Measurements from ENCODE around the gene ITGAV. TPM values are rescaled to one million over a fixed set of nuclear protein-coding genes. Genes with fewer than 3 reads are reported as not detected.

ITGAV gene
- total RNA-seq, 1 experiment from 2014 or later = 26.9 TPM

DNA sequence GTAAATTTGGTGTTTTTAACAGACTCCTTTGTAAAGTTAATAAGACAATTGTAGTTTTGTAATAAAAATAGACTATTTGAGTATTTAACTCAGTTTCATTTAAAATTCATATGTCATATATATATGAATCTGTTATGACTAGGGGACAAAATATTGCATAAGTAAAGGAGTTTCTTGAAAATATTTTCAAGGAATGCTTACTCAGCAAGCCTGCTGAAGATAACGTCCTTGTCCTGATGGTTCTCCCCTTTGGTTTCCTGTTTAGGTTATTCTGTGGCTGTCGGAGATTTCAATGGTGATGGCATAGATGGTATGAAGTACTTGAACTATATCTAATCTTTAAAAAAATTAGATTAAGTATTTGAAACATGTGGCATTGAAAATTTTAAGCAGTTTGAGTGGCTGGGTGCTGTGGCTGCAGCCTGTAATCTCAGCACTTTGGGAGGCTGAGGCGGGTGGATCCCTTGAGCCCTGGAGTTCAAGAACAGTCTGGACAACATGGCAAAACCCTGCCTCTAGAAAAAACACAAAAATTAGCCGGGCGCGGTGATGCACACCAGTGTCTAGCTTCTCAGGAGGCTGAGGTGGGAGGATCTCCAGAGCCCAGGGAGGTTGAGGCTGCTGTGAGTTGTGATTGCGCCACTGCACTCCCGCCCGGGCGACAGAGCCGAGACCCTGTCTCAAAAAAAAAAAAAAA is 47.1 kb downstream of the ITGAV start:
- no peak overlapping the region for H2BK12ac ChIP-seq (ENCODE audit: insufficient read length, low read depth, low read length)
- no peaks in the 10 kb centered on the region for H3K79me2 ChIP-seq (ENCODE audit: insufficient read depth, low read length)
- H3K18ac ChIP-seq (ENCODE audit: insufficient read length, low read depth, low read length) = no peak overlapping the region
- Mint-ChIP-seq H3K9me3 (no peaks in the 10 kb centered on the region), H3K4me1 (no peaks in the 10 kb centered on the region), H3K27me3 (ENCODE audit: low read depth) (no peaks in the 10 kb centered on the region), H3K36me3 (ENCODE audit: insufficient read depth in 1 of 3, low read depth in 3 of 3) (peaks cover 0 to 4% (median 0%) of the 10 kb centered on the region in 3 experiments; a peak in 2 of 7 replicates), H3K4me3 (no peak overlapping the region), H3K27ac (no peak overlapping the region)
- no peak for DNase-seq
- no CpG with 5 or more reads among the region's 11 CpGs for WGBS (ENCODE audit: extremely low coverage, insufficient read length, low lambda C conversion rate)
- H3K4me2 ChIP-seq (ENCODE audit: insufficient read depth, insufficient read length, low read length) = no peak overlapping the region
- no peak overlapping the region for H2BK5ac ChIP-seq (ENCODE audit: insufficient read length, low read length)
- H3K23me2 ChIP-seq (ENCODE audit: insufficient read length, low read depth, low read length, poor library complexity, severe bottlenecking) = no peaks in the 10 kb centered on the region
- H3K23ac ChIP-seq (ENCODE audit: insufficient read length, low read depth, low read length) = no peak overlapping the region
- H4K8ac ChIP-seq (replicated peaks; ENCODE audit: insufficient read length, low read depth, low read length) = no peak overlapping the region
- no peaks in the 10 kb centered on the region for H3K79me1 ChIP-seq (ENCODE audit: insufficient read depth, low read depth, low read length, poor library complexity, severe bottlenecking)
- H2BK15ac ChIP-seq (ENCODE audit: low read depth, low read length) = no peak overlapping the region
- no peaks in the 10 kb centered on the region for H3K4me1 ChIP-seq (ENCODE audit: insufficient read depth, low read length)
- no peak overlapping the region for H2BK20ac ChIP-seq (ENCODE audit: low read depth, low read length, poor library complexity, severe bottlenecking)
- no peaks in the 10 kb centered on the region for H3K27me3 ChIP-seq (ENCODE audit: insufficient read depth, low read length)
- no peak overlapping the region for H3K4ac ChIP-seq (ENCODE audit: low read depth, low read length)
- H2BK120ac ChIP-seq (ENCODE audit: low read depth, low read length, poor library complexity, severe bottlenecking) = no peak overlapping the region
- H3K9me3 ChIP-seq (ENCODE audit: control insufficient read depth, low read depth, low read length) = no peaks in the 10 kb centered on the region
- no peak overlapping the region for H4K5ac ChIP-seq (ENCODE audit: insufficient read length, low read depth, low read length)
- no peak overlapping the region for H2AFZ ChIP-seq (ENCODE audit: low read length)
- H4K91ac ChIP-seq (ENCODE audit: insufficient read length, low read depth, low read length) = no peak overlapping the region
- TF ChIP-seq, protein P1, sequence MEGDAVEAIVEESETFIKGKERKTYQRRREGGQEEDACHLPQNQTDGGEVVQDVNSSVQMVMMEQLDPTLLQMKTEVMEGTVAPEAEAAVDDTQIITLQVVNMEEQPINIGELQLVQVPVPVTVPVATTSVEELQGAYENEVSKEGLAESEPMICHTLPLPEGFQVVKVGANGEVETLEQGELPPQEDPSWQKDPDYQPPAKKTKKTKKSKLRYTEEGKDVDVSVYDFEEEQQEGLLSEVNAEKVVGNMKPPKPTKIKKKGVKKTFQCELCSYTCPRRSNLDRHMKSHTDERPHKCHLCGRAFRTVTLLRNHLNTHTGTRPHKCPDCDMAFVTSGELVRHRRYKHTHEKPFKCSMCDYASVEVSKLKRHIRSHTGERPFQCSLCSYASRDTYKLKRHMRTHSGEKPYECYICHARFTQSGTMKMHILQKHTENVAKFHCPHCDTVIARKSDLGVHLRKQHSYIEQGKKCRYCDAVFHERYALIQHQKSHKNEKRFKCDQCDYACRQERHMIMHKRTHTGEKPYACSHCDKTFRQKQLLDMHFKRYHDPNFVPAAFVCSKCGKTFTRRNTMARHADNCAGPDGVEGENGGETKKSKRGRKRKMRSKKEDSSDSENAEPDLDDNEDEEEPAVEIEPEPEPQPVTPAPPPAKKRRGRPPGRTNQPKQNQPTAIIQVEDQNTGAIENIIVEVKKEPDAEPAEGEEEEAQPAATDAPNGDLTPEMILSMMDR (conservative IDR thresholded peaks at IDR 0.05) = no peak
- no peak overlapping the region for H3K56ac ChIP-seq (ENCODE audit: insufficient read length, low read depth, low read length)
- H3T11ph ChIP-seq (ENCODE audit: low read length) = no peak overlapping the region
- H3K27ac ChIP-seq (ENCODE audit: insufficient read length, low read depth, low read length) = no peak overlapping the region
- no peaks in the 10 kb centered on the region for H4K20me1 ChIP-seq (ENCODE audit: control insufficient read depth, insufficient read depth, insufficient read length)
- H2AK5ac ChIP-seq (ENCODE audit: insufficient read length, low read length) = no peak overlapping the region
- H3K9ac ChIP-seq (ENCODE audit: extremely low read depth, insufficient read length, low read length) = no peak overlapping the region
- no peak overlapping the region for H3K14ac ChIP-seq (ENCODE audit: insufficient read depth, low read length)
